NCI-H1694 treated with DMSO at 0.1 percent for 48 hours (cell line): ENCODE results near the gene EYS.
A peak's percentile ranks its signal among the peaks of the same experiment; 100 is the strongest.

Experiments
- DNase-seq: peaks from one replicate; lab custom pipeline; 2025; lab: John Stamatoyannopoulos, UW

The EYS gene

DNA sequence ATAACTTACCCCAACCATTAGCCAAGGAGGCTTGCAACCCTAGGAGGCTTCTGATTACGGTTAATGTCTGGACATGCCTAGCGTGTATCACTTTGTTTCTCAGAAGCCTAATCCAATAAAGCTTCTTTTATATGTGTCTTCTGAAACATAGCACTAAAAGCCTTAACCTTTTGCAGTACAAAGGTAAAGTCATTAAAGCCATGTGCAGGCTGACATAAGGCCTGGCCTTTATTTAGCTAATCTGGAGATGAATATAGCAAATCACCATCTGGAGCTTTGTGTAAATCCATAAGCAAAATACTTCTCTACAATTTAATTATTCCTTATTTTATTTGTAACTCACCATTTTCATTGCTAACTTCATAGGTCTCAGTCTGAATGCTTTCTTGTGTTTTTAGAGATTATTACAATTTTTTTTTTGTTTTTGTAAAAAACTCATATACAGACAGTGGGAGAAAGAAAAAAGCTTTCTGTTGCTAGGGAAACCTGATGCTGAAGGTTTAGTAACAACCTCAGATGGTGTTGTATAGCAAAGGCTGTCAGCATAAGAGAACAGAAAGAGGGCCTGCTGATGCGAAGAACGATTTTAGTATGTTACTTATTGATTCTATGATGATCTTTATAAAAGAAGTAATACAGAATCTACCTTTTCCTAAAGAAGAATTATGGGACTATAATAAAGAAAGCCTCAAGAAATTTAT is at the start of gene EYS:
Gene EYS, minus strand, starts transcription at position 101 of the 701 bp plus-strand sequence. CDS start 211,816 bp downstream, outside the sequence.
- DNase-seq, result peak; percentile 97

DNA sequence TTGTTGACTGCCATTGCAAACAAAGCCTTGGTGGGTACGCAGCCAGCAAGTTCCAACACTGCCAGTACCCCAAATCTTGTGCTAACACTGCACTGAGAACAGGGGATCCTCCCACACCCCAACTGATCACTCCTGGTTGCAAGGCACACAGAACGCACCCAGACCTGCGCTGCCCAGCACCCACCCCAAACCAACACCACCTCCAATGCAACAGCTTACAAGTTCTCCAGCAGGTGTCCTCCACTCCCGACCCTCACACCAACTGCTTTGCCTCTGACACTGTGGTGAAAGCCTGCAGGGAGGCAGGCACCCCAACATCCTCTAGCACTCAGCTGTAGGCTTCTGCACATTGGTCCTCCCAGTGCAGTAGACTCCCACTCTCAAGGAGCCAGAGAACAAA is 39.3 kb upstream of the EYS start:
- DNase-seq, result no peak

- no peak for DNase-seq
These were observed 38.6 kb upstream of the EYS start for GRCh38 chr6:65745614-65746013.

GRCh38 chr6:65728879-65729479 is 22.0 kb upstream of the EYS start:
- DNase-seq, result no peak

DNA sequence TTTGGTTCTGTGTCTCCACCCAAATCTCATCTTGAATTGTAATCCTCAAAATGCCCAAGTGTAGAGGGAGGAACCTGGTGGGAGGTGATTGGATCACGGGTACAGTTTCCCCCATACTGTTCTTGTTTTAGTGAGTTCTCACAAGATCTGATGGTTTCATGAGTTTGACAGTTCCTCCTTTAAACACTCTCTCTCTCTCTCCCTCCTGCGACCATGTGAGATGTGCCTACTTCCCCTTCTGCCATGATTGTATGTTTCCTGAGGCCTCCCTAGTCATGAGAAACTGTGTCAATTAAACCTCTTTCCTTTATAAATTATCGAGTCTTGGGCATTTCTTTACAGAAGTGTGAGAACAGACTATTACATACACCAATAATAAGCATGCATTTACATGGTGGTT is 12.1 kb upstream of the EYS start:
- no peak for DNase-seq

- no peak for DNase-seq
These were observed 4.5 kb upstream of the EYS start for GRCh38 chr6:65711531-65711930.

GRCh38 chr6:65709099-65709830 is 2.2 kb upstream of the EYS start:
- DNase-seq, result no peak

DNA sequence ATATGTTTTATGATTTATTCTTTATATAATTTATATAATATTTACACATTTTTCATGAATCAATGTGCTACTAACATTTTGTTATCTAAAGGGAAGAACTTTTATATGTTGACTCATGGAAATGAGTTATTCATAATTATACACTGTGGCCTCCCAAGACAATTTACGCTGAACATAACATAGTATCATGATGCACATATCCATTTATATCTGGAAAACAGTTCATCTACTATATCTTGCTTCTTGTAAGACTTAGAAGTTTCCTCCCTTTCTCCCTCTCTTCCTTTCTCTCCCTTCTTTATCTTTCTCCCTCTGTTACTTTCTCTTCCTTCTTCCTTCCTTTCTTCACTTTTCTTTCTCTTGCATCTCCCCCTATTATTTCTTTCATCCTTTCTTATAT is 1.1 kb upstream of the EYS start:
- no peak for DNase-seq

DNA sequence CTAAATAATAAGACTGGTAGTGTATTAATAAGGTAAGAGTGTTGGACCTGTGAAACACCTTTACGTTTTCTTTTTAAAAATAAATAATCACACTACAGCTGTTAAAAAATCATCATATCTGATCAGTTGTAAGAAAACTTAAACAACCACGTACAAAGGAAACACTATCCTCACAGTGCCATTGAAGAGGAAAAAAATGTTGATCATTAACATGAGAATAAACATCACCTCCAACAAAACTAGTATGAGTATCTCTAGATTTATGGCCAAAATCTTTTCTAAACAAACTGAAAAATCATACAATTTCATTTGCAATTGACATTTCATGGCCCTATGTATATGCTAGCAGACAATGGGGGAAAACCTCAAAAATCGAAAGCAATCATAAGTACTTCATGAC is 590 bp downstream of the EYS start:
- DNase-seq, result peak; percentile 71

GRCh38 chr6:65701325-65701724 is 5.7 kb downstream of the EYS start:
- peak; percentile 55 for DNase-seq

GRCh38 chr6:65700561-65700960 is 6.5 kb downstream of the EYS start:
- DNase-seq, result peak; percentile 50

DNA sequence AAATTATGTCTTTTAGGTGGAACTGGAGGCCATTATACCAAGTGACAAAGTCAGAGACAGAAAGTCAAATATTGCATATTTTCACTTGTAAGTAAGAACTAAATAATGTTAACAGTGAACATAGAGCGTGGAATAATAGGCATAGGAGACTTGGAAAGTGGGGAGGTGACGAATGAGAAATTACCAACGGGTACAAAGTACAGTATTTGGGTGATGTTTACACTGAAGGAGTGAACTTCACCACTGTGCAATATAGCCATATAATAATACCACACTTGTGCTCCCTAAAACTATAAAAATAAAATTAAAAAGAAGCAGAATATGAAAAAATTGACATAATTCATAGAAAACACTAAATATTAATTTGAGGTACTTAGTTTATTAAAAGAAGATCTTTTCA is 14.9 kb downstream of the EYS start:
- no peak for DNase-seq

GRCh38 chr6:65680232-65680631 is 26.8 kb downstream of the EYS start:
- no peak for DNase-seq

DNA sequence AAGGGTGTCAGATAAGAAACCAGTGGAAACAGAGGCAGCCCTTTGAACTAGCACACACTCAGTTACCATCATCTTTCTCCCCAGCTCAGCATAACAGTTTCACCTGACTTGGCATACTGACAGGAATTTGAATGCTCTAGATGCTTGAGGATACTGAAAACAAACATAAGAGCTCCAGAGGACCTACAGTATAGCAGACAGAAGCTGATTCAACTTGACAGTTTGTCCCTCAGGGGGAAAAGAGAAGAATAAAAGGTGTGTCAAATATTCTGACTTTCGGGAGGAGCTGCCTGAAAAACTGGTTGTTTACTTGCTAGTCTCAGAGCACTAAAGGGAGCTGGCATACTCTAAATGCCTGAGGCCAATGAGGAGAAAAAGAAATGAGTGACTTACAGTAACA is 35.1 kb downstream of the EYS start:
- DNase-seq, result no peak

- DNase-seq, result no peak
These were observed 38.9 kb downstream of the EYS start for GRCh38 chr6:65667916-65668656.

DNA sequence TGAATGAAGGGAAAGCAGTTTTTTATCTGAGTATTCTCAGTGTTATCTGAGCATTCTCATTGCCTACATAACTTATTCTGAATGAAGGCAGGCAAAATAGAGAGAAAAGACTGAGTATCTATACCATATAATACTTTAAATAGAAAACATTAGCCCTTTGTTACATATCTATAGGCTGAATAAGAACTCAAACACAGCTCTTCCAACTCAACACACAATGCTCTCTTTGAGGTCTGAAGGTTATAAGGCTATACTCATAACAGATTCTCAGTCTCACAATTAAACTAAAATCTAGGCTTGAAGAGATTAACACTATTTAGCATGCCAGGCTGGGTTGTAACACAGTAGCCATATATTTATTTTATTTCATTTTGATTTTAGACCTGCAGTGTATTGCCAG is 56.9 kb downstream of the EYS start:
- no peak for DNase-seq

DNA sequence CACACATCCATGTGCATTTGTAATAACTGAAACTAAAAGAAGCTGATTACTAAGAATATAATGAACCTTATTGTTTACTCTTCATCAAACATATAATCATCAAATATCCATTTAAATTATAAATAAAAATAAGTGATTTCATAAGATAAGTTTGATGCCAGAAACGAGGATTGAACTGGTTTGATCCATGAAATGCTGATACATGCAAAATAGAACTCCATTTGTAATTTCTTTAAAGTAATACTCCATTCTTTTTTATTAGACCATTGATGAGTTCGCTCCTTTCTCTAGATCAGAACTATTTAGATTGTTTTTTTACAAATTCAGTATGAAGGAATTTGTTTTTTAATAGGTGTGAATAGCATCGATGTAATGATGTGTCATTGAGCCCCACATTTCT is 57.6 kb downstream of the EYS start:
- no peak for DNase-seq

DNA sequence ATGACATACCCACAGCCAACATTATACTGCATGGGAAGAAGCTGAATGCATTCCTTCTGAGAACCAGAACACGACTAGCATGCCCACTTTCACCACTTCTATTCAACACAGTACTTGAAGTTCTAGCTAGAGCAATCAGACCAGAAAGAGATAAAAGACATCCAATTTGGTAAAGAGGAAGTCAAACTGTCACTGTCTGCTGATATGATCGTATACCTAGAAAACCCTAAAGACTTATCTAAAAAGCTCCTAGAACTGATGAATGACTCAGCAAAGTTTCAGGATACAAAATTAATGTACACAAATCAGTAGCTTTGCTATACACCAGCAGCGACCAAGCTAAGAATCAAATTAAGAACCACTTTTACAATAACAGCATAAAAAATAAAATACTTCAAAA is 60.5 kb downstream of the EYS start:
- DNase-seq, result no peak

DNA sequence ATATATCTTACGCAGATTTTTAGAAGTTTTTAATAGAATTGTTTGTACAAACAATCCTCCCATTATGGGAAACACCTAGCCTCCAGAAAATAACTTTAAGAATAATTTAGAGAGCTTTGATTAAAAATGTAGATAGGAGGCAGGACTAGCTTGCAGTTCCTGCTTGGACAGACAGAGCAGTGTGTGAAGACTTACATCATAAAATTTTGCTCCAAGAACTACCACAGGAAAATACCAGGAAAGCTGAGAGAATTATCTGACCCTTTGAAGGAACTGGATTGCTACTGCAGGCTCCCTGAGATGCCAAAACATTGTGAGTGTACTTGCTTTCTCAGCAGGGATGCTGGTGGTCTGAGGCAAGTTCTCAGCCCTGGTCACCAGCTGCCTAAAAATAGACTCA is 64.2 kb downstream of the EYS start:
- no peak for DNase-seq

GRCh38 chr6:65638047-65638831 is 68.8 kb downstream of the EYS start:
- no peak for DNase-seq

DNA sequence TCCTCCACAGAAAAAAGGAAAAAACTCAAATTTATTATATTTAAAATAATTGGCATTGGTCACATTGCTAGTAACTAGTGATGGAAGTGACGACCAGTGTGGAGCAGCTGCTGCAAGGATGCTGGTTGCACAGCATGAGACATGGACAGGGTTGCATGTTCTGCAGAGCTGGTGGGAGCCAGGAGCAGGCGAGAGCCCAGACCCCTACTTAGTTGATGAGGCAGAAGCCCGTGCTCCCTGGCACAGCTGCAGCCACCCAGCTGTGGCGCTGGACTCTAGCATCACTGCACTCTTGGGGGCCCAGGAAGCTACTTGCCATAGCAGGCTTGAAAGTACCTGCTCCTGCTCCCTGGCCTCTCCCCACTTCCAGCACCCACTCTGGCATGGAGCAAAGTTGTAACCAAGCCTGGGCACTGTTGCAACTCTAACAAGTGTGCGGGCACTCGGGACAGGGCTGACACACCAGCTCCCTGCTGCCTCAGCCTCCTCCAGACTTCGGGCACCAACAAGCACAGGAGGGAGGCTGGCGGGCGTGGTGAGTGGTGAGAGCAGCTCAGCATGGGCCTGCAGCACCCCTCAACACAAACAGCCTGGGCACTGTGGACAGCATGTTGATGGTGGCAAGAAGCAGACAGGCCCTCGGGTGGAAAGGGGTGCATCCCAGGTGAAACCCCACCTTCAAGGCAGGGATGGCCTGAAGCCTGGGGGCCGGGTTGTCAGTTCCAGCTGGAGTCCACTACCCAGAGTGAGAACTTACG is 69.6 kb downstream of the EYS start:
- DNase-seq, result no peak
